Chondrocyte (in vitro differentiated cells): Measurements from ENCODE around the gene SPATS2L. TPM values are rescaled to one million over a fixed set of nuclear protein-coding genes. Genes with fewer than 3 reads are reported as not detected.

Experiments used
- DNase-seq: peaks from one replicate; pipeline ENCODE4 v3.0.0; 2021; ENCODE audit warnings: mixed read lengths, low spot score
- H3K27ac Mint-ChIP-seq: one replicate; pipeline ENCODE4 v1.8.0; 2021; ENCODE audit warnings: mild to moderate bottlenecking, moderate library complexity, mixed read lengths; ENCODE audit not compliant: unreplicated experiment
- H3K27me3 Mint-ChIP-seq: 2 replicates; pipeline ENCODE4 v1.8.0; 2021; ENCODE audit warnings: low read depth, mixed read lengths
- H3K36me3 Mint-ChIP-seq: 2 replicates; pipeline ENCODE4 v1.8.0; 2021; ENCODE audit warnings: low read depth, mixed read lengths
- H3K4me1 Mint-ChIP-seq: 2 replicates; pipeline ENCODE4 v1.8.0; 2021; ENCODE audit warnings: low read depth, mild to moderate bottlenecking, mixed read lengths
- H3K4me3 Mint-ChIP-seq: one replicate; pipeline ENCODE4 v1.8.0; 2021; ENCODE audit warnings: mild to moderate bottlenecking, moderate library complexity, mixed read lengths; ENCODE audit not compliant: unreplicated experiment
- H3K9me3 Mint-ChIP-seq: 2 replicates; pipeline ENCODE4 v1.8.0; 2021; ENCODE audit warnings: low read depth, mixed read lengths
- CTCF ChIP-seq: fragments of 200-600 bp; sonication (generic); IDR thresholded peaks from 2 replicates; pipeline ENCODE4 v1.5.0; 2021; ENCODE audit warnings: antibody characterized with exemption, mild to moderate bottlenecking, moderate library complexity
- total RNA-seq: library from RNA; stranded (reverse); gene quantifications from 3 replicates; pipeline ENCODE4 v1.2.1, GENCODE V29; 2021

SPATS2L gene
- total RNA-seq, 1 donor from 2014 or later, result 237 TPM

GRCh38 chr2:200296118-200296517 is 10.4 kb upstream of the SPATS2L start:
- Mint-ChIP-seq H3K27ac (no peak overlapping the region), H3K4me1 (peaks cover 26% of the 10 kb centered on the region), H3K27me3 (no peaks in the 10 kb centered on the region), H3K4me3 (no peak overlapping the region), H3K9me3 (no peaks in the 10 kb centered on the region), H3K36me3 (no peaks in the 10 kb centered on the region)
- TF ChIP-seq CTCF, result no peak
- no peak for DNase-seq

- TF ChIP-seq CTCF, result no peak
- Mint-ChIP-seq H3K27me3 (no peaks in the 10 kb centered on the region), H3K9me3 (no peaks in the 10 kb centered on the region), H3K36me3 (no peaks in the 10 kb centered on the region), H3K4me3 (no peak overlapping the region), H3K27ac (no peak overlapping the region), H3K4me1 (peaks cover 32% of the 10 kb centered on the region)
- no peak for DNase-seq
Observed at GRCh38 chr2:200297100-200297499, 9.4 kb upstream of the SPATS2L start.

- no peak for DNase-seq
- no peak for TF ChIP-seq CTCF
- Mint-ChIP-seq H3K4me3 (no peak overlapping the region), H3K36me3 (no peaks in the 10 kb centered on the region), H3K4me1 (peaks cover 40% of the 10 kb centered on the region), H3K27ac (peak overlapping the region; percentile 82), H3K27me3 (no peaks in the 10 kb centered on the region), H3K9me3 (no peaks in the 10 kb centered on the region)
Observed at GRCh38 chr2:200297989-200298388, 8.5 kb upstream of the SPATS2L start.

GRCh38 chr2:200298816-200299215 is 7.7 kb upstream of the SPATS2L start:
- H3K4me1 Mint-ChIP-seq, result peaks cover 43% of the 10 kb centered on the region
- no peak for DNase-seq
- no peak overlapping the region for H3K4me3 Mint-ChIP-seq
- no peaks in the 10 kb centered on the region for H3K9me3 Mint-ChIP-seq
- H3K27me3 Mint-ChIP-seq, result no peaks in the 10 kb centered on the region
- TF ChIP-seq CTCF, result no peak
- peak overlapping the region; percentile 68 for H3K27ac Mint-ChIP-seq
- H3K36me3 Mint-ChIP-seq, result no peaks in the 10 kb centered on the region

- DNase-seq, result no peak
Observed at GRCh38 chr2:200300065-200300464, 6.4 kb upstream of the SPATS2L start.

More at GRCh38 chr2:200300065-200300464, 6.4 kb upstream of the SPATS2L start:
- no peaks in the 10 kb centered on the region for H3K9me3 Mint-ChIP-seq
- H3K36me3 Mint-ChIP-seq, result no peaks in the 10 kb centered on the region
- no peak overlapping the region for H3K27ac Mint-ChIP-seq
- peaks cover 43% of the 10 kb centered on the region for H3K4me1 Mint-ChIP-seq
- no peak for TF ChIP-seq CTCF
- H3K27me3 Mint-ChIP-seq, result no peaks in the 10 kb centered on the region
- no peak overlapping the region for H3K4me3 Mint-ChIP-seq
